ENCODE results near the gene BEND6.

Gene BEND6

DNA sequence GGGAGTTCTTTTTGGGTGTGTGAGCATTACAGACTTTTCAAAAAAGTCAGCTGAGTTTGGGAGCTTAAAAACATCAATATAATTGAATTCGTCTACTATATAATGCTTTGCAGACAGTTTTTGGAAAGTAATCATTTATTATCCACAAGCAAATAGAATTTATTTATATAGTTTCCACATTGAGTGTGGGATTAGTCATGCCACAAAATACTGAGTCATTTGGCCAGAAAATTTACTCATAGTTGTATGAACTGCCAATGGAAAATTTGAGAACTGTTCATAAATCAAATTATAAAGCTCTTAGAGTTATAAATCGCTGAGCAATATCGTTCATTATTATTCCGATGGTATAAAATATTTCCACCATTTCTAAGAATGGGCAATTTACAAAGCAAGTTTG is 5.0 kb downstream of the BEND6 start:
- TF ChIP-seq, protein P1, sequence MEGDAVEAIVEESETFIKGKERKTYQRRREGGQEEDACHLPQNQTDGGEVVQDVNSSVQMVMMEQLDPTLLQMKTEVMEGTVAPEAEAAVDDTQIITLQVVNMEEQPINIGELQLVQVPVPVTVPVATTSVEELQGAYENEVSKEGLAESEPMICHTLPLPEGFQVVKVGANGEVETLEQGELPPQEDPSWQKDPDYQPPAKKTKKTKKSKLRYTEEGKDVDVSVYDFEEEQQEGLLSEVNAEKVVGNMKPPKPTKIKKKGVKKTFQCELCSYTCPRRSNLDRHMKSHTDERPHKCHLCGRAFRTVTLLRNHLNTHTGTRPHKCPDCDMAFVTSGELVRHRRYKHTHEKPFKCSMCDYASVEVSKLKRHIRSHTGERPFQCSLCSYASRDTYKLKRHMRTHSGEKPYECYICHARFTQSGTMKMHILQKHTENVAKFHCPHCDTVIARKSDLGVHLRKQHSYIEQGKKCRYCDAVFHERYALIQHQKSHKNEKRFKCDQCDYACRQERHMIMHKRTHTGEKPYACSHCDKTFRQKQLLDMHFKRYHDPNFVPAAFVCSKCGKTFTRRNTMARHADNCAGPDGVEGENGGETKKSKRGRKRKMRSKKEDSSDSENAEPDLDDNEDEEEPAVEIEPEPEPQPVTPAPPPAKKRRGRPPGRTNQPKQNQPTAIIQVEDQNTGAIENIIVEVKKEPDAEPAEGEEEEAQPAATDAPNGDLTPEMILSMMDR (IDR thresholded peaks at IDR 0.05; ENCODE audit: low read depth, low read length, missing control alignments) = no peak
- no peak overlapping the region for H3K4me3 ChIP-seq (ENCODE audit: low read depth, low read length)
- no peak for DNase-seq (ENCODE audit: low read depth)

DNA sequence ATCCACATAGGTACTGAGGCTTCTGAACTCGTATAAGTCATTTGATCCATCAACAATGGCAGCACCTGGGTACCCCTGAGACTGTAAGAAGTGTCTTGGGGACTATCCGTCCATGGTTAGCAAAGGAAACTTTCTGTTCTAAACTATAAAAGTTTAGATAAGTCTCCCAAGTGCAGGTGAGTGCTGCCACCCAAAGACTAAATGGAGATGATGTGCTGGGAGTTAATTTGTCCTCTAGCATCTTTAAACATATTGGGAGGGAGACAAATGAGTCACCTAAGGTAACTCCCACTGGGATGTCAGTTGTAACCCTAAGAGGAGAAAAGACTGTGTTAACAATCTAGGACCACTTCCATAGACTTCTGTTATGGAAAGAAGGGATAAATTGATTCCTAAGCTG is 6.2 kb downstream of the BEND6 start:
- DNase-seq (ENCODE audit: low read depth) = no peak
- H3K4me3 ChIP-seq (ENCODE audit: low read depth, low read length) = no peak overlapping the region
- TF ChIP-seq, protein P1 (IDR thresholded peaks at IDR 0.05; ENCODE audit: low read depth, low read length, missing control alignments) = peak; percentile 4

DNA sequence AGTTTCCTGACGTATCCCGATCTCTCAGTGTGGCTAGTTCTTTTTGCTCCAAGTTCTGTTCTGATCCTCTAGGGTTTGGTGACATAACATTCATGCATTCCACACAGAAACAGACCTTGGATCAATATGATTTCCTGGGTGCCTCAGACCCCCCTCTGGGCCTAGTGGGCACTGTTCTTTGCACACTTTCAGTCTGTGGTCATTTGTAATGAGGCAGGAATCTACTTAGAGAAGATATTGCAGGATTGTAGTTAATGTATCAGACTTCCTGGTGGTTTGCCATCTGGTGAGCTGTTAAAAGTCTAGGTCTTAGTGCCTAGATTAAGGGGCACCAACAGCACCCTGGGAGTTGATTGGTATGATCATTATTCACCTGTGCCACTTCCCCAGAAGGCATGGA is 7.5 kb downstream of the BEND6 start:
- H3K4me3 ChIP-seq (ENCODE audit: low read depth, low read length) = no peak overlapping the region
- DNase-seq (ENCODE audit: low read depth) = no peak

DNA sequence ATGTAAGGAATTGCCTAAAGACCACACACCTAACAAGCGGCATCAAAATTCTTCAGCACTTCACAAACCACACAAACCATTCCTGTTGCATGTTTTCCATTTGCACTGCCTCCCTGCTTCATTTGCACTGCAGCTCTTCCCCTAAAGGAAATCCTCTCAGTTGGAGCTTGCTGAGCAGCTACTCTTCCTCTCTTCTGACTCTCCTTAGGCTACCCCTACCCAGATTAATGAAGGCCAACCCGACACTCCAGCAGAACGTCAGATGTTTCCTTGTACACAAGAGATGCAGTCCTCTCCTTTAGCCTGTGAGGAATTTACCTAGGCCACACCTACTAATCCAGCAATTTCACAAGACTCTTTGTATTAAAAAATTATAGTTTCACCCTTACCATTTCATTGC is 8.1 kb downstream of the BEND6 start:
- DNase-seq (ENCODE audit: low read depth) = no peak
- no peak overlapping the region for H3K4me3 ChIP-seq (ENCODE audit: low read depth, low read length)
- TF ChIP-seq, protein P1 (IDR thresholded peaks at IDR 0.05; ENCODE audit: low read depth, low read length, missing control alignments) = no peak

More for the DNA sequence above, 7.5 kb downstream of the BEND6 start:
- TF ChIP-seq, protein P1 (IDR thresholded peaks at IDR 0.05; ENCODE audit: low read depth, low read length, missing control alignments) = no peak

DNA sequence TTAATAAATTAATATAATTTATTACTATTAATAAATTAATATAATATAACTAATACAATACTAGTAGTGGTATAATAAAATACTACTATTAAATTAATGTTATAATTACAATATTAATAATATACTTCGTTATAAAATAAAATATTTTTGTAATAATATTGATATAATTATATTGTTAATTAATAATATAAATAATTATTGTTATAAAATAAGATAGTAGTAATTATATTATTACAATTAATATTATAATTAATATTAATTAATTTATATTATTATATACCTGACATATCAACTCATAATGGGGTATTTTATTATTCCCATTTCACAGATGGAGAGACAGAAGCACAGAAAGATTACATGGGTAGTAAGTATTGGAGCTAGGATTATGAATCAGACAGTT is 8.9 kb downstream of the BEND6 start:
- H3K4me3 ChIP-seq (ENCODE audit: low read depth, low read length) = no peak overlapping the region
- DNase-seq (ENCODE audit: low read depth) = no peak

DNA sequence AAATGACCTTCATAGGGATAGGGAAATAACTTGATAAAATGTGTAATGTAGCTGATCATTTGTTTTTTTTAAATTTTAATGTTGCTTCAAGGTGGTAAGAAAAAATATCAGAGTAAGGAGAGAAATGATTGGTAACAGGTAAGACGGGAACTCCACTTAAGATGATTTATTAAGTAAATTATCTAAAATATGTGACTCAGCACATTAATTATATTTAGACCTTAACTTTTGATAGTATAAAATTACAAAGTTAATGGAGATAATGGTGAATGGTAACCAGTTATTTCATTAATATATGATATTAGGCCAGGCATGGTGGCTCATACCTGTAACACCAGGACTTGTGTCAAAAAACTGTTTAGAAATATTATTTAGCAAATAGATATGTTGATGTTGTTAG is 10.2 kb downstream of the BEND6 start:
- DNase-seq (ENCODE audit: low read depth) = no peak
- H3K4me3 ChIP-seq (ENCODE audit: low read depth, low read length) = no peak overlapping the region
- TF ChIP-seq, protein P1 (IDR thresholded peaks at IDR 0.05; ENCODE audit: low read depth, low read length, missing control alignments) = no peak

More for the DNA sequence above, 8.9 kb downstream of the BEND6 start:
- TF ChIP-seq, protein P1 (IDR thresholded peaks at IDR 0.05; ENCODE audit: low read depth, low read length, missing control alignments) = no peak

DNA sequence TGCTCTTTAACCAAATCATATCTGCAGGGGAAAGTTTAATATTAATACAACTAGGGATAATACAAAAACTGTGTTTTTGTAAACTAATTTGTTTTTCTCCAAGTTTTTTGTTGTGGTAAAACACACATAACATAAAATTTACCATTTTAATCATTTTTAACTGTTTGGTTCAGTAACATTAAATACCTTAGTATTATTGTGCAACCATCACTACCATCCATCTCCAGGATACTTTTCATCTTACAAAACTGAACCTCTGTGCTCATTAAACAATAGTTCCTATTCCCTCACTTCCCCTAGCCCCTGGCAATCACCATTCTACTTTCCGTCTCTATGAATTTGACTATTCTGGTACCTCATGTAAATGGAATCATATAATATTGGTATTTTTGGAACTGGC is 15.9 kb downstream of the BEND6 start:
- TF ChIP-seq, protein P1 (IDR thresholded peaks at IDR 0.05; ENCODE audit: low read depth, low read length, missing control alignments) = no peak
- DNase-seq (ENCODE audit: low read depth) = no peak
- no peak overlapping the region for H3K4me3 ChIP-seq (ENCODE audit: low read depth, low read length)
